Gastroesophageal sphincter (tissue), 3 donors: ENCODE results near the gene POFUT2.

Experiments
- EP300 ChIP-seq: sonication (generic); formaldehyde crosslinking; IDR thresholded peaks from one replicate; pipeline ENCODE4 v1.6.1; 2017; ENCODE audit warnings: antibody characterized with exemption, mild to moderate bottlenecking
- POLR2A ChIP-seq, 2 donors: fragments of 450-650 bp; IDR thresholded peaks; one replicate each; pipeline ENCODE4 v1.6.1; 2017; ENCODE audit warnings: antibody characterized with exemption in 2 of 2, mild to moderate bottlenecking in 2 of 2, moderate library complexity in 1 of 2
- POLR2AphosphoS5 ChIP-seq: sonication (generic); formaldehyde crosslinking; IDR thresholded peaks from one replicate; pipeline ENCODE4 v1.6.1; 2017; ENCODE audit warnings: antibody characterized with exemption
- TF ChIP-seq, protein P1 (sequence below), 4 experiments: fragments of 200-600 bp in 2 of 4; fragments of 450-650 bp in 2 of 4; sonication (generic) in 1 of 4; IDR thresholded peaks; one replicate each; pipeline ENCODE4 v1.5.1; 2017 to 2019; ENCODE audit warnings: antibody characterized with exemption in 4 of 4, mild to moderate bottlenecking in 2 of 4, moderate library complexity in 2 of 4

DNA sequence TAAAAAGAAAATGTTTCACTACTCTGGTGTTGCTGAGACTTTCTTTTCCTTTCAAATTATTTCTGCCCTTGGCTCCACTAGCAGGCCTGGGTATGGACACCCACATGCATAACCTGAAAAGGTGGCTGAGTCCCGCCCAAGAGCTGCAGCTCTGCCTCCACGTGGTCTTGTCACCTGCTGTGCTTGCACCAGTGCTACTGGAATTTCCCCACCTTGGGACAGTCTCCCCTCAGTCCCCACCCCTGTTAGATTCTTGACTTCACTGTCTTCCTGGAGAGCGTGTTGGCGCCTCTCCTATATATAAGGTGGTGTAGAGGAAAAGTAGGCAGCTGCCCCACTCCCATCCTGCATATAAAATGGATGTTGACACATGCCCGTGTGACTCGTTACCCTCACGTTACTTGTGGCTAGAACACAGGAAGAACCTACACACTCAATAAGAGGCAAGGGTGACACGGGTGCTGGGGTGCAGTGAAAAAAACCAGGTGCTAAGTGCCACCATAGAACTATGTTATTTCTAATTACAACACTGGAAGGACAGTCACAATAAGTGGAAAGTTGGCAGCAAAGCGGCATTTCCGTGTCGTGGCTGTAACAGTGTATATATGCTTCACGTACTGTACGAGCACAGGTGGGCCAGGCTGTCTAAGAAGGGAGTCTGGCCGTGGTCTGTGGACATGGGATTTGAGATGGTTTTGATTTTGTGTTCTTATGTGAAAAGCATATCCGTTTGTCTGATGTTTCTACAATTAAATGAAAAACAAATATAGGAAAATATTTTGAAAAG, 61.0 kb downstream of the POFUT2 start:
- TF ChIP-seq POLR2A (IDR thresholded peaks at IDR 0.05) = no peak
- TF ChIP-seq, protein P1, sequence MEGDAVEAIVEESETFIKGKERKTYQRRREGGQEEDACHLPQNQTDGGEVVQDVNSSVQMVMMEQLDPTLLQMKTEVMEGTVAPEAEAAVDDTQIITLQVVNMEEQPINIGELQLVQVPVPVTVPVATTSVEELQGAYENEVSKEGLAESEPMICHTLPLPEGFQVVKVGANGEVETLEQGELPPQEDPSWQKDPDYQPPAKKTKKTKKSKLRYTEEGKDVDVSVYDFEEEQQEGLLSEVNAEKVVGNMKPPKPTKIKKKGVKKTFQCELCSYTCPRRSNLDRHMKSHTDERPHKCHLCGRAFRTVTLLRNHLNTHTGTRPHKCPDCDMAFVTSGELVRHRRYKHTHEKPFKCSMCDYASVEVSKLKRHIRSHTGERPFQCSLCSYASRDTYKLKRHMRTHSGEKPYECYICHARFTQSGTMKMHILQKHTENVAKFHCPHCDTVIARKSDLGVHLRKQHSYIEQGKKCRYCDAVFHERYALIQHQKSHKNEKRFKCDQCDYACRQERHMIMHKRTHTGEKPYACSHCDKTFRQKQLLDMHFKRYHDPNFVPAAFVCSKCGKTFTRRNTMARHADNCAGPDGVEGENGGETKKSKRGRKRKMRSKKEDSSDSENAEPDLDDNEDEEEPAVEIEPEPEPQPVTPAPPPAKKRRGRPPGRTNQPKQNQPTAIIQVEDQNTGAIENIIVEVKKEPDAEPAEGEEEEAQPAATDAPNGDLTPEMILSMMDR (IDR thresholded peaks at IDR 0.05) = no peak
- TF ChIP-seq EP300 = no peak
- no peak for TF ChIP-seq POLR2AphosphoS5
